Right ventricle myocardium inferior (tissue), 1 donor: ENCODE data around the gene PHF1. TPM values are rescaled to one million over a fixed set of nuclear protein-coding genes. Genes with fewer than 3 reads are reported as not detected.

Experiments used
- ATAC-seq: fragments of 200-7000 bp; cut with Tn5 transposase; one replicate; pipeline ENCODE4 v1.9.1; 2020; ENCODE audit warnings: mild to moderate bottlenecking, moderate library complexity
- DNase-seq: peaks from one replicate; pipeline ENCODE4 v3.0.0; 2021; ENCODE audit errors: missing footprints
- intact Hi-C: fragments of 100-400 bp; cut with DNase I; formaldehyde crosslinking; loops from one replicate; pipeline ENCODE4 v1.11.0; 2022
- total RNA-seq: library from RNA; stranded (reverse); fragmentation: NEBNext Ultra II Directional; extraction: Animal tissue kit (Norgen Biotek cat#: 25700); gene quantifications from one replicate; pipeline ENCODE4 v1.2.1, GENCODE V29; 2021
- donor health status: DM: no; HTN: yes; CAD: no; lungs with severe emphysema.

PHF1 gene
- total RNA-seq, 1 donor from 2014 or later, result 43.5 TPM

GRCh38 chr6:33426590-33427511, 16.0 kb downstream of the PHF1 start:
- intact Hi-C loops, result loop anchor here (10.0 kb wide), 1 partner anchor 148 kb away; no protein-coding TSS in a partner anchor
- ATAC-seq (no peak), DNase-seq (no peak)

- no peak for ATAC-seq
- DNase-seq, result peak; percentile 79
- intact Hi-C loops, result loop anchor here (10.0 kb wide), 1 partner anchor 147 kb away; no protein-coding TSS in a partner anchor
Measured at GRCh38 chr6:33427585-33428223, 16.9 kb downstream of the PHF1 start.

GRCh38 chr6:33428224-33428965, 17.6 kb downstream of the PHF1 start:
- DNase-seq (peak; percentile 55), ATAC-seq (no peak)
- intact Hi-C loops, result loop anchor here (10.0 kb wide), 1 partner anchor 146 kb away; no protein-coding TSS in a partner anchor

GRCh38 chr6:33428966-33429749, 18.3 kb downstream of the PHF1 start:
- intact Hi-C loops, result loop anchor here (10.0 kb wide), 1 partner anchor 146 kb away; no protein-coding TSS in a partner anchor
- ATAC-seq, result no peak

GRCh38 chr6:33429750-33430052, 18.9 kb downstream of the PHF1 start:
- DNase-seq, result no peak
- no peak for ATAC-seq
- intact Hi-C loops, result loop anchor here (10.0 kb wide), 1 partner anchor 145 kb away; no protein-coding TSS in a partner anchor

More at GRCh38 chr6:33428966-33429749, 18.3 kb downstream of the PHF1 start:
- no peak for DNase-seq

- intact Hi-C loops, result no loop called here
- no peak for DNase-seq
- ATAC-seq, result no peak
Measured at GRCh38 chr6:33430334-33430733, 19.5 kb downstream of the PHF1 start.

- intact Hi-C loops, result no loop called here
- DNase-seq, result peak; percentile 72
Measured at GRCh38 chr6:33430991-33431879, 20.4 kb downstream of the PHF1 start.

GRCh38 chr6:33431880-33432541, 21.2 kb downstream of the PHF1 start:
- peak; percentile 56 for DNase-seq

More at GRCh38 chr6:33430991-33431879, 20.4 kb downstream of the PHF1 start:
- ATAC-seq, result no peak

GRCh38 chr6:33432546-33432945, 21.7 kb downstream of the PHF1 start:
- intact Hi-C loops, result no loop called here
- DNase-seq (peak; percentile 26), ATAC-seq (no peak)

More at GRCh38 chr6:33431880-33432541, 21.2 kb downstream of the PHF1 start:
- intact Hi-C loops, result no loop called here
- ATAC-seq, result no peak

GRCh38 chr6:33433001-33433543, 22.3 kb downstream of the PHF1 start:
- DNase-seq, result no peak
- intact Hi-C loops, result no loop called here
- no peak for ATAC-seq

GRCh38 chr6:33433544-33434191, 22.9 kb downstream of the PHF1 start:
- DNase-seq (peak; percentile 18), ATAC-seq (no peak)
- intact Hi-C loops, result no loop called here

GRCh38 chr6:33434961-33435360, 24.1 kb downstream of the PHF1 start:
- ATAC-seq (no peak), DNase-seq (no peak)
- intact Hi-C loops, result no loop called here

- ATAC-seq (no peak), DNase-seq (no peak)
- intact Hi-C loops, result no loop called here
Measured at GRCh38 chr6:33437666-33438065, 26.9 kb downstream of the PHF1 start.

- no peak for DNase-seq
- no peak for ATAC-seq
- intact Hi-C loops, result no loop called here
Measured at GRCh38 chr6:33438978-33439594, 28.3 kb downstream of the PHF1 start.

- no peak for DNase-seq
- ATAC-seq, result no peak
- intact Hi-C loops, result no loop called here
Measured at GRCh38 chr6:33439956-33440648, 29.3 kb downstream of the PHF1 start.
